ENCODE results near the gene NBPF1.
"Not testable (repeated sequence)": the region's sequence is repeated elsewhere in the genome, so short reads cannot be mapped to it uniquely, and the experiment has no call there.

The NBPF1 gene

DNA sequence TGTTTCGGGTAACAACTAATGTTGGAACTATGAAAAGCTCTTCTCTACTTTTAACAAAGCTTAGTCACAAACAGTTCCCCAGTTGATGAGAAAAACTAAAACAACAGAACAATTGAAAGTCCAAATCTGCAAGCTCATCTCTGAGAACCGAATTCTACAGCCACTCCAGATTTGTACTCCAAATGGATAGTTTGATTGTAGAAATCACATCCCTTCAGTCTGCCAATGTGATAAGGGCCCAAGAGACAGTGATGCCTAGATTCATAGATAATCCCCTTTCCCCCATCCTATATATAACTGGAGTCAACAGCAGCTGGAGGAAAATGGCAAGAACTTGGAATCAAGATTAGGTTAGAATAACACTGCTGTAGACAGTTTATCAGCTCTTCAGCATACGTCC is 85.0 kb downstream of the NBPF1 start:
- peaks cover 31% of the 10 kb centered on the region for H3K27me3 Mint-ChIP-seq
- not testable (repeated sequence) for H3K4me1 Mint-ChIP-seq; H3K9me3 Mint-ChIP-seq; H3K4me3 Mint-ChIP-seq; H3K27ac Mint-ChIP-seq (ENCODE audit: low read depth); DNase-seq (ENCODE audit: low spot score in 2 of 2); ATAC-seq (replicated peaks; ENCODE audit: extremely low read depth, poor library complexity, severe bottlenecking); H3K36me3 Mint-ChIP-seq (ENCODE audit: insufficient read depth)

DNA sequence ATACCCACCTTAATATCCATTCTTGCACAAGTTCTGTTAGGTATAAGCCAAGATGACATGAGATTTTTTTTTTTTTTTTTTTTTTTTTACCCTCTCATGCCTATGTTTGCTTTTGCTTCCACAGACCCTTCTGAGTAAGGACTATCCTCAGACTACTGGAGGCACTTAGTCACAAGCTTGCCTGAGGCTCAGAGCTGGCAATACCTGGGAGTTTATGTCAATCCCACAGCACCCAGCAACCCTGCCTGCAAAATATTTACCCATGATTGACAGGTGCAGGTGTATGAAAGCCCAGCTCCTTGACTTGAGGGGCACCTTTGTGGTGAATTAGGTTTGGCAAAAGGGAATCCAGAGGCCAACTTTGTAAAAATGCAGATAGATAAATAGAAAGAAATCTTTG is 87.6 kb downstream of the NBPF1 start:
- not testable (repeated sequence) for H3K4me3 Mint-ChIP-seq; H3K36me3 Mint-ChIP-seq (ENCODE audit: insufficient read depth); ATAC-seq (replicated peaks; ENCODE audit: extremely low read depth, poor library complexity, severe bottlenecking); H3K9me3 Mint-ChIP-seq; H3K27ac Mint-ChIP-seq (ENCODE audit: low read depth); DNase-seq (ENCODE audit: low spot score in 2 of 2); H3K4me1 Mint-ChIP-seq
- peaks cover 15% of the 10 kb centered on the region for H3K27me3 Mint-ChIP-seq

DNA sequence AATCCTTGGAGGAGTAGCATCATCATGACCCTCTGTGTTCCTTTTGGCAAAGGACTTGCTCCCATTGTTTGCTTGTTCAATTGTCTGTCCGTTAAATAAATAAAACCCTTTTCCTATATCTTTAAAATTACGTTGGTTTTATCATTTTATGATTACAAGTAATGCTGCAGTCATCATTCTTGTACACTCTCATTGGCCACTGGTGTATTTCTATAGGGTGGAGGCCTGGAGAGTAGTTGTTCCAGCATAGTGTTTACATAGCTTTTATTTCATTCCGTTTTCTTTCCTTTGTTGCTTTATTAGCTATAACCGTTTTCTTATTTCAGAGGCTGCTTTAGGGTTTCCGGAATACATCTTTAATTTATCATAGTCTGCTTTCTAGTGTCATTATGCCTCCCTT is 91.7 kb downstream of the NBPF1 start:
- not testable (repeated sequence) for H3K4me1 Mint-ChIP-seq; H3K36me3 Mint-ChIP-seq (ENCODE audit: insufficient read depth); ATAC-seq (replicated peaks; ENCODE audit: extremely low read depth, poor library complexity, severe bottlenecking); H3K27ac Mint-ChIP-seq (ENCODE audit: low read depth); H3K4me3 Mint-ChIP-seq; H3K9me3 Mint-ChIP-seq; DNase-seq (ENCODE audit: low spot score in 2 of 2)
- H3K27me3 Mint-ChIP-seq: peaks cover 55% of the 10 kb centered on the region

DNA sequence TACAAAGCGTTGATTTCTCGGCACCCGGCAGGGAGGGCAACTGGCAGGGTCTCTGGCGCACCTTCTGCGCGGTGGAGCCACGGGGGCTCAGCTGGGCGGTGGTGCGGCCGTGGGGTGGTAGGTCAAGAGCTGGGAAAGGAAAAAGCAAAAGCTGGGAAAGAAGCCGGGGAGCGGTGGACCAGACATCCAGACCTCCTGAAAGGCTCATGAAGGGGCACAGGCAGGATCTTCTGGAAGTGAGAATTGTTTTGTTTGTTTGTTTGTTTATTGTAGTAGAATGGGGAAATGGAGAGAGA is 92.1 kb downstream of the NBPF1 start:
- Mint-ChIP-seq H3K27me3 (peaks cover 55% of the 10 kb centered on the region), H3K4me3 (no peak overlapping the region), H3K9me3 (no peaks in the 10 kb centered on the region), H3K36me3 (ENCODE audit: insufficient read depth) (no peaks in the 10 kb centered on the region), H3K27ac (ENCODE audit: low read depth) (no peak overlapping the region), H3K4me1 (no peaks in the 10 kb centered on the region)
- no peak for DNase-seq (ENCODE audit: low spot score in 2 of 2)
- no peak for ATAC-seq (replicated peaks; ENCODE audit: extremely low read depth, poor library complexity, severe bottlenecking)

DNA sequence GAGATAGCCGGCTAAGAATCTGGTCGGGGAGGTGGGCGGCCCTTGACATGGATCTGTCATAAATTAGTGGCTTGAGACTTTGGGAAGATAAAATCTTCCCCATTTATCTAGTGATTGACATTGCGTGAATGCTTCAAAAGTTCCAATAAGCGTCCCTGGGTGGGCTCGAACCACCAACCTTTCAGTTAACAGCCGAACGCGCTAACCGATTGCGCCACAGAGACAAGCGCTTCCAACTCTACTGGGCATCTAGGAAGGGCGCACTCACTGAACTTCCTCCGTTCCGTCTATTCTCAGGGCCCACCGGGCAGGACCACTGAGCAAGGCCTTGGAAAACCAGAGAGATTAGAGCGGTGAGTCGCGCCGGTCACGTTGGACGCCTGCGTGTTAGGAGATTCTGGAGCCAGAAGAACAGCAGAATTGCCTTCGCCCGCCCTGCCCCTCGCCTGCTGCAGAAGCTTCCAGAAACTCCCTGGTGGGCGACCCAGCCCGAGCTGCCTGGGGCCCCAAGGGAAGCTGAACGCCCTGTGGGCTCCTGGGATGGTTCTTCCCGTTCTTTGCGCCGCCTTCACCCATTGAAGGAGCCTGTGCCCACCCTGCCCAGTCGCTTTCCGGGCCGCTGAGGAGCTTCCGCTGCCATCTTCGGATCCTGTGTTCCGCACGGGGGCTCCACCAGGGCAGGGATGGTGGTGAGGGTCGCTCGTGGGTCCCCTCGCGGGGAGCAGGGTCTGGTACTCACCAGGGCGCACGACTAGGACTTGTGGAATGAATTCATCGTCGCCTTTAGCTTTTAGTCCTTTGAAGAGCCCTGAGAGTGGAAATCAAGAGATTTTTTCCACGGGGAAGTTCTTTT is 92.7 kb downstream of the NBPF1 start:
- not testable (repeated sequence) for H3K9me3 Mint-ChIP-seq; H3K27ac Mint-ChIP-seq (ENCODE audit: low read depth); DNase-seq (ENCODE audit: low spot score in 2 of 2); H3K4me3 Mint-ChIP-seq; H3K36me3 Mint-ChIP-seq (ENCODE audit: insufficient read depth); H3K4me1 Mint-ChIP-seq; ATAC-seq (replicated peaks; ENCODE audit: extremely low read depth, poor library complexity, severe bottlenecking)
- H3K27me3 Mint-ChIP-seq: peaks cover 55% of the 10 kb centered on the region

DNA sequence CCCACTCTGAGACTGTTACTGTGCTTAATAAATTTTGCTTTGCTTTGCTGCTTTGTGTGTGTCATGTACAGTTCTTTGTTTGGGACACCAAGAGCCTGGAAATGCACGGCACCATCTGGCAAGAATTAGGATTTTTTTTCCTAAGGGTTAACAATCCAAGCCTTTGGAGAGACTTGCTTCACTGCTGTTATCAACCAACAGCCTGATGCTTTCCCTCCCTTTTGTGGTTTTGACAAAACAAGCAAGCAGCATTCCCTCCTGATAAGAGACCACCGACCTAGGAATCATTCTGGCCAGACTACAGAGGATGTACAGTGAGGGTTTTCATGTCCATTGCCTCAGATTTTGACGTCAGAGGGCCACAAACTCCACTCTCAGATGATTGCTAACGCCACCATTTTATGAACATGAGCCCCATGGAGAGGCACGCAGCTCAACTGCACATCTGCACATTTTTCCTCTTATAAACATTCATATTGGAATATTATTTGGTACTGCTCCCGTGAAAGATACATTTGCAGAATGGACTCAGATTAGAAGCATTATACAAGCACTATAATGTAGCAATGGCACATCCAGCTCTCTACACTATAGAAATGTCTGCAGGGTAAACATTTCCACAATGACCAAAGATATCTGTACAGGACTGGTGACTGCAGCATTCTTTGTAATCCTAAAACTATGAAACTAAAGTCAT is 94.0 kb downstream of the NBPF1 start:
- ATAC-seq (replicated peaks; ENCODE audit: extremely low read depth, poor library complexity, severe bottlenecking); H3K4me3 Mint-ChIP-seq; H3K27ac Mint-ChIP-seq (ENCODE audit: low read depth); H3K4me1 Mint-ChIP-seq; H3K9me3 Mint-ChIP-seq; DNase-seq (ENCODE audit: low spot score in 2 of 2); H3K36me3 Mint-ChIP-seq (ENCODE audit: insufficient read depth): not testable (repeated sequence)
- H3K27me3 Mint-ChIP-seq: peaks cover 48% of the 10 kb centered on the region

DNA sequence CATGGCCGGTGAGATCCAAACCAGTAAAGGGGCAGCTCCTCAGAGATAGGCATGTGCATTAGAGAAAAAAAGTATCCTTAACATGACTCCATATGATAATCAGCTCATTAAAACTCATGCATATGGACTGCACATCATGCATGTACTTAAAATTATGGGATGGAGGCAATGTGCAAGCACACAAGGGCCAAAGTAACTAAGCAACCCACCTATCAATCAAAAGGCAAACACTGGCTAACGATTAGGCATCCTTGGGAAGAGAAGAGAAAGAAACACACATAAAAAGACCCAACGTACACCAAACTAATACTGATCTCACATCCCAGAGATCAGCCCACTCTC is 94.5 kb downstream of the NBPF1 start:
- H3K36me3 Mint-ChIP-seq (ENCODE audit: insufficient read depth); H3K4me1 Mint-ChIP-seq; H3K4me3 Mint-ChIP-seq; H3K27ac Mint-ChIP-seq (ENCODE audit: low read depth); ATAC-seq (replicated peaks; ENCODE audit: extremely low read depth, poor library complexity, severe bottlenecking); DNase-seq (ENCODE audit: low spot score in 2 of 2); H3K9me3 Mint-ChIP-seq: not testable (repeated sequence)
- peaks cover 46% of the 10 kb centered on the region for H3K27me3 Mint-ChIP-seq

DNA sequence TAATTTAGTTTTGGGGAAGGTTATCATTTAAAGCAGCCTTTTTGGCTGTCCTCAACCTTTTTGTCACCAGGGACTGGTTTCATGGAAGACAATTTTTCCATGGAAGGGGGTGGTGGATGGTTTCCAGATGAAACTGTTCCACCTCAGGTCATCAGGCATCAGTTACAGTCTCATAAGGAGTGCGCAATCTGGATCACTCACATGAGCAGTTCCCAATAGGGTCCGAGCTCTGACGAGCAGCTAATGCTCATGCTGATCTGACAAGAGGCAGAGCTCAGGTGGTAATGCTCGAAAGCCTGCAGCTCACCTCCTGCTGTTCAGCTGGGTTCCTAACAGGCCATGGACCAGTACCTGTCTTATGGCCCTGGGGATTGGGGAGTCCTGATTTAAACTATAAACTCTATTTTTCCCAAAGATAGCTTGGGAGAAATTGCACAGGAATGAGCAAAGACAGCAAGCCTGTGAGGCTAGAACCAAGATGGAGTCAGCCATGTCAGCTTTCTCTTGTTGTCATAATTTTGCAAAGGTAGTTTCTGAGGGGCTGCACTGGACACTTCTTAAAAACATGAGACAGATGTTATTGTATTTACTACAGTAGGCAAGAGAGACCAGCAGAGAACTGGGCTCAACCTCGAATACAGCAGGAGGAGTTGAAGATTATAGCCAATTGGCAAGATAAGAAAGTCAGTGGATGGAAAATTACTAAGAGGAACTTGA is 96.5 kb downstream of the NBPF1 start:
- H3K27me3 Mint-ChIP-seq: peaks cover 46% of the 10 kb centered on the region
- not testable (repeated sequence) for H3K4me1 Mint-ChIP-seq; DNase-seq (ENCODE audit: low spot score in 2 of 2); H3K9me3 Mint-ChIP-seq; ATAC-seq (replicated peaks; ENCODE audit: extremely low read depth, poor library complexity, severe bottlenecking); H3K36me3 Mint-ChIP-seq (ENCODE audit: insufficient read depth); H3K4me3 Mint-ChIP-seq; H3K27ac Mint-ChIP-seq (ENCODE audit: low read depth)

DNA sequence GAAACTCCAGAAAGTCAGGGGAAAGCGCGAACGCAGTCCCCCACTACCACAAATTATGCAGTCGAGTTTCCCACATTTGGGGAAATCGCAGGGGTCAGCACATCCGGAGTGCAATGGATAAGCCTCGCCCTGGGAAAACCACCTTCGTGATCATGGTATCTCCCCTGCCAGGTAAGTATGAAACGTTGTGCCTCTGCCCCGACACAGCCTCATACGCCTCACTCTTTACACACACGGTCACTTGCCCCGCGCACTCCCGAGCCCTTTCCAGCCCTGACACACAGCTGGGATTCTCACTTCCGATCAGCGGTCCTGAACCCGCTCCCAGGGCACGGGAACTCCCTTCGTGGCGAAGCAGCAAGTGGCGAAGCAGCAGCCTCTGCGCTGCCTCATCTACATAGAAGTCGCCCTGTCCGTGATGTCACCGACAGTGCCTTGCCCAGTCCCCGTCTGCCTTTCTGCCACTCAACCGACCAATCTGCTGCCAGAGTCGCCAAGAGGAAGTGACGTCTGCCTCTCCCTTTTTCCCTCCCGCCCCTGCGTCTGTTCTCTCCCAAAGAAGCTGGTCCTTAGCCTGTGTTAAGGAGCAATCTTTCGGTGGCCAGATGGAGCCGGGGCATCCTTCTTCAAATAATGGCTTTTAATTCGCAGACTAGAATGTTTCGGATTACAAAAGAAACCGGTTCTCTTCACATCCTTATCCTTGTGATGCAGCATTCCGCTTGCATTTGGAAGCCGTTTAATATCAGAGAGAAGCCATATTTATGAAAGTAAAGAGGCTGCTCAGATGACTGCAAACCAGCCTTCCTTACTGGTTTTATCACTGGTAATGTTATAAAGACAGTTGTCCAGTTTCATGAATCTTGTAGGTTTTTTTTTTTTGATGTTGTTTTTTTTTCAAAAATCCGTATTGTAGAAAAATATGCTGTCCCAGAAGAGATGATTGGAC is 99.0 kb downstream of the NBPF1 start, which contains the start of gene RNU1-1:
RNU1-1 (minus strand) TSS at position 179 of the 949 bp plus-strand sequence.
- H3K36me3 Mint-ChIP-seq (ENCODE audit: insufficient read depth); H3K4me1 Mint-ChIP-seq; H3K9me3 Mint-ChIP-seq; H3K4me3 Mint-ChIP-seq; H3K27ac Mint-ChIP-seq (ENCODE audit: low read depth): not testable (repeated sequence)
- DNase-seq (ENCODE audit: low spot score in 2 of 2) (peak; percentile 73 to 77), ATAC-seq (replicated peaks; ENCODE audit: extremely low read depth, poor library complexity, severe bottlenecking) (peak; percentile 77)
- peaks cover 25% of the 10 kb centered on the region for H3K27me3 Mint-ChIP-seq

DNA sequence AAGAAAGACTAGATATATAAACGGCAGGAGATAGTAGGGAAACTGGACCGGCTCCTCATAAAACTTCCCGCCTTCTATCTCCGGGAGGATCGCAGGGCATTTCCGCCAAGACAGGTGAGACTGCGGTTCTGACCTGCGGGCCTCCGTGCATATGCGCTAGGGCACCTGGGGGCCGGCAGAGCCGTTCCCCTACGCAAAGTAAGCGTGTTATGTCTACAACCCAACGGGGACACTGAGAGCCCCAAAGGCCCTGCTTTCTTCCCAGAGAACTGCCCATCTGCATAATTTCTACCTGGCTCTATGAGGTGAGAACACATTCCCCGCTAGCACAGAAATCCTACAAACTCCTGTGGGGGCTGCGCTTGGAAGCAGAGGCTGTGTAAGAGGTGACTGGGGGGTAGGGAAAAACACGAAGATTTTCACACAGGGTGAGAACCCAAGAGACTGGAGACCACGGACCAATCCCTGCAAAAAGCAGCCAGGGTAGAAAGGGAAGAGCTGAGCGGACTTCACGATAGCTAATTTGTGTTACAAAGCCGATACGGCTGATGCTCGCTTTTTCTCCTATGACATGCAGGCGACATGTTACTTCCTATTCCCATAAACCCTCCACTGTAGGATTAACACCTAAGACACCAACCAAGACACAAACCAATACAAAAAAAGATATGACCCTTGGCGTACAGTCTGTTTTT is 99.8 kb downstream of the NBPF1 start:
- not testable (repeated sequence) for H3K27ac Mint-ChIP-seq (ENCODE audit: low read depth); H3K4me3 Mint-ChIP-seq; H3K4me1 Mint-ChIP-seq; H3K9me3 Mint-ChIP-seq; H3K36me3 Mint-ChIP-seq (ENCODE audit: insufficient read depth)
- ATAC-seq (replicated peaks; ENCODE audit: extremely low read depth, poor library complexity, severe bottlenecking) (peak; percentile 97), DNase-seq (ENCODE audit: low spot score in 2 of 2) (peak; percentile 29 to 53)
- peaks cover 19% of the 10 kb centered on the region for H3K27me3 Mint-ChIP-seq

DNA sequence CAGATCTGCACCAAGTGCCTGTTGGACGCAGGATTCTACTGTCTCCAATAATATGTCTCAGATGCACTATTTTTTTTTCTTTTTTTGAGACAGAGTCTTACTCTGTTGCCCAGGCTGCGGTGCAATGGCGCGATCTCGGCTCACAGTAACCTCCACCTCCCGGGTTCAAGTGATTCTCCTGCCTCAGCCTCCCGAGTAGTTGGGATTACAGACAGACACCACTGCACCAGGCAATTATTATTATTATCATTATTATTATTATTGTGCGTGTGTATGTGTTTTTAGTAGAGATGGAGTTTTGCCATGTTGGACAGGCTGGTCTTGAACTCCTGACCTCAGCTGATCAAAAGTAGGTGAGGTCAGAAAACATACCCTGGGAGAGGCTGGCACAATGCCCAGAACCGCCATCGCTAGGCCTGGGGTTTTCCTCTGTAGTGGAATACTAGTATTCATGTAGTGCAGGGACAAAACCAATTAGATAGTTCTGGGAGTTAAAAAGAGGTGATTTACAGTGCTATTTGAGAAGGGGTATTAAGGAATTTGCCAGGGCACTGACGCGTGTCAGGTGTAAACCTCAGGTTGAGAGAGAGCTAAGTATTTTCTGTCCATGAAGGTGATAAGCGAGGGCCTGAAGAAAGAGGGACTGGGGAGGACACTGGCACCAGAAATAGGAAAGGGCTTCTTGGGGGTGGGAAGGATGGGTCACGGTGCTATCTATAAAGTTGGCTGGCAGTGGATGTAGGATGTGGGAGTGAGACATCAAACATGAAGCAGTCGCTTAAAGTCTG is 100.5 kb downstream of the NBPF1 start:
- H3K4me1 Mint-ChIP-seq; DNase-seq (ENCODE audit: low spot score in 2 of 2); H3K4me3 Mint-ChIP-seq: not testable (repeated sequence)

More for the DNA sequence above, 100.5 kb downstream of the NBPF1 start:
- not testable (repeated sequence) for ATAC-seq (replicated peaks; ENCODE audit: extremely low read depth, poor library complexity, severe bottlenecking); H3K9me3 Mint-ChIP-seq; H3K27ac Mint-ChIP-seq (ENCODE audit: low read depth); H3K36me3 Mint-ChIP-seq (ENCODE audit: insufficient read depth)
- H3K27me3 Mint-ChIP-seq: peaks cover 11% of the 10 kb centered on the region
